HepG2 (cell line): ENCODE measurements around the gene CDC34. TPM values are rescaled to one million over a fixed set of nuclear protein-coding genes. Genes with fewer than 3 reads are reported as not detected.

Experiments used
- CENPX ChIP-seq: sonication (generic); formaldehyde crosslinking; IDR thresholded peaks from 2 replicates; pipeline ENCODE4 v1.9.0; 2021; ENCODE audit warnings: mild to moderate bottlenecking, missing genetic modification reagents, moderate library complexity
- FOXK1 ChIP-seq: sonication (generic); formaldehyde crosslinking; IDR thresholded peaks from 2 replicates; pipeline ENCODE4 v1.4.0; 2020; ENCODE audit warnings: low read depth, missing genetic modification reagents, borderline replicate concordance
- MYC ChIP-seq: sonication (generic); formaldehyde crosslinking; IDR thresholded peaks from 2 replicates; pipeline ENCODE4 v1.9.0; 2021; ENCODE audit warnings: missing genetic modification reagents, borderline replicate concordance
- NKX3-1 ChIP-seq: sonication (generic); formaldehyde crosslinking; IDR thresholded peaks from 2 replicates; pipeline ENCODE4 v1.5.0; 2020; ENCODE audit warnings: missing genetic modification reagents
- PHF8 ChIP-seq: sonication (generic); formaldehyde crosslinking; IDR thresholded peaks from 2 replicates; pipeline ENCODE4 v1.5.0; 2020; ENCODE audit warnings: missing genetic modification reagents
- ZBTB7B ChIP-seq: sonication (generic); formaldehyde crosslinking; IDR thresholded peaks from 2 replicates; pipeline ENCODE4 v1.4.0; 2020; ENCODE audit warnings: missing genetic modification reagents
- ZNF773 ChIP-seq: sonication (generic); formaldehyde crosslinking; IDR thresholded peaks from 2 replicates; pipeline ENCODE4 v1.4.0; 2020; ENCODE audit warnings: missing genetic modification reagents, borderline replicate concordance
- ZNF816 ChIP-seq: sonication (generic); formaldehyde crosslinking; IDR thresholded peaks from 2 replicates; pipeline ENCODE4 v1.8.0; 2022; ENCODE audit warnings: missing genetic modification reagents, mild to moderate bottlenecking, borderline replicate concordance
- polyA plus RNA-seq, 8 experiments: library from polyadenylated mRNA; depleted of rRNA in 3 of 8; stranded (reverse) in 7 of 8; unstranded in 1 of 8; fragments of >200 nt; fragmentation: Illumina TruSeq in 4 of 8; extraction: Trizol in 4 of 8; gene quantifications; 2 replicates each; pipeline versions ENCODE4 v1.2.1 to v1.2.3, GENCODE V29; 2011 to 2016; ENCODE audit warnings: low read depth in 4 of 8, missing spikeins in 1 of 8, mixed read lengths in 1 of 8; ENCODE audit not compliant: insufficient read depth in 1 of 8
- total RNA-seq, 5 experiments: library from RNA; depleted of rRNA; stranded (reverse); fragments of >200 nt; fragmentation: Illumina TruSeq; extraction: Trizol; gene quantifications; 2 replicates each; pipeline ENCODE4 v1.2.3, GENCODE V29; 2016; ENCODE audit warnings: low read depth in 1 of 5
- TF ChIP-seq, protein P1 (sequence below): sonication (generic); formaldehyde crosslinking; IDR thresholded peaks from 2 replicates; pipeline ENCODE4 v1.4.0; 2020; ENCODE audit warnings: missing genetic modification reagents
- TF ChIP-seq, protein P2 (sequence below): sonication (generic); formaldehyde crosslinking; IDR thresholded peaks from 2 replicates; pipeline ENCODE4 v1.9.0; 2021; ENCODE audit warnings: missing genetic modification reagents, mild to moderate bottlenecking, borderline replicate concordance
- TF ChIP-seq, protein P3 (sequence below): sonication (generic); formaldehyde crosslinking; IDR thresholded peaks from 2 replicates; pipeline ENCODE4 v1.5.0; 2020; ENCODE audit warnings: missing genetic modification reagents
- TF ChIP-seq, protein P4 (sequence below): sonication (generic); formaldehyde crosslinking; IDR thresholded peaks from 2 replicates; pipeline ENCODE4 v1.4.0; 2020; ENCODE audit warnings: missing genetic modification reagents
- TF ChIP-seq, protein P5 (sequence below): sonication (generic); formaldehyde crosslinking; IDR thresholded peaks from 2 replicates; pipeline ENCODE4 v1.4.0; 2020; ENCODE audit warnings: mild to moderate bottlenecking, missing genetic modification reagents

CDC34 gene
- total and polyA plus RNA-seq, 2 of the 13 experiments (the other 11 are each of a cell fraction or from before 2014, with no cell fraction given), result 138 to 150 TPM

DNA sequence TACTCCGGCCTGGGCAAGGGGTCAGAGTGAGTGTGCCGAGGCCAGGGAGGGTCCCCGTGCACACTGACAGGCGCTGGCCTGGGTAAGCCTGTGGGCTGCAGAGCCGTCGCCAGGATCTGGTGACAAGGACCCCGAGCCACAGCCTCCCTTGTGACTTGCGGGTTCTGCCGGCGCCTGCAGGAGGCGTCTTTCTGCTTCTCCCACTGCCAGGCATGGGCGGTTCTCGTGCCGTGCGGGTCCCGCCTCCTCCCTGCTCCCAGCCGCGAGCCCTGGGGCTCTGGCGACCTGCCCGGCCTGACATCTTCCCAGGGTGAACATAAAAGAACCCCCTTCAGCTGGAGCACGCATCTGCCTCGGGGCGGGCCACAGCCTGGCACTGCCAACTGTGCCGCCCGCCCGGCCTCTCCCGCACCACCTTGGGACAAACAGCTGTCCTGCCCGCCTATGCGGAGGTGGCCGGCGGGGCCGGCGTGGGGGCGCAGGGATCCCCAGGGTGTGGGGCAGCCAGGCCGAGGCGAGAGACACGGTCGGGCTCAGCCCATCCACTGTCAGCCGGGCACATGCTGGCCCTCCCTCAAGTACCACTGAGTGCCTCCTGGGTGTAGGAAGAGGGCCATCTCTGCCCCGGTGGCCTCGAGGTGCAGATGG, 56.7 kb downstream of the CDC34 start (continued):
- TF ChIP-seq, protein P1, sequence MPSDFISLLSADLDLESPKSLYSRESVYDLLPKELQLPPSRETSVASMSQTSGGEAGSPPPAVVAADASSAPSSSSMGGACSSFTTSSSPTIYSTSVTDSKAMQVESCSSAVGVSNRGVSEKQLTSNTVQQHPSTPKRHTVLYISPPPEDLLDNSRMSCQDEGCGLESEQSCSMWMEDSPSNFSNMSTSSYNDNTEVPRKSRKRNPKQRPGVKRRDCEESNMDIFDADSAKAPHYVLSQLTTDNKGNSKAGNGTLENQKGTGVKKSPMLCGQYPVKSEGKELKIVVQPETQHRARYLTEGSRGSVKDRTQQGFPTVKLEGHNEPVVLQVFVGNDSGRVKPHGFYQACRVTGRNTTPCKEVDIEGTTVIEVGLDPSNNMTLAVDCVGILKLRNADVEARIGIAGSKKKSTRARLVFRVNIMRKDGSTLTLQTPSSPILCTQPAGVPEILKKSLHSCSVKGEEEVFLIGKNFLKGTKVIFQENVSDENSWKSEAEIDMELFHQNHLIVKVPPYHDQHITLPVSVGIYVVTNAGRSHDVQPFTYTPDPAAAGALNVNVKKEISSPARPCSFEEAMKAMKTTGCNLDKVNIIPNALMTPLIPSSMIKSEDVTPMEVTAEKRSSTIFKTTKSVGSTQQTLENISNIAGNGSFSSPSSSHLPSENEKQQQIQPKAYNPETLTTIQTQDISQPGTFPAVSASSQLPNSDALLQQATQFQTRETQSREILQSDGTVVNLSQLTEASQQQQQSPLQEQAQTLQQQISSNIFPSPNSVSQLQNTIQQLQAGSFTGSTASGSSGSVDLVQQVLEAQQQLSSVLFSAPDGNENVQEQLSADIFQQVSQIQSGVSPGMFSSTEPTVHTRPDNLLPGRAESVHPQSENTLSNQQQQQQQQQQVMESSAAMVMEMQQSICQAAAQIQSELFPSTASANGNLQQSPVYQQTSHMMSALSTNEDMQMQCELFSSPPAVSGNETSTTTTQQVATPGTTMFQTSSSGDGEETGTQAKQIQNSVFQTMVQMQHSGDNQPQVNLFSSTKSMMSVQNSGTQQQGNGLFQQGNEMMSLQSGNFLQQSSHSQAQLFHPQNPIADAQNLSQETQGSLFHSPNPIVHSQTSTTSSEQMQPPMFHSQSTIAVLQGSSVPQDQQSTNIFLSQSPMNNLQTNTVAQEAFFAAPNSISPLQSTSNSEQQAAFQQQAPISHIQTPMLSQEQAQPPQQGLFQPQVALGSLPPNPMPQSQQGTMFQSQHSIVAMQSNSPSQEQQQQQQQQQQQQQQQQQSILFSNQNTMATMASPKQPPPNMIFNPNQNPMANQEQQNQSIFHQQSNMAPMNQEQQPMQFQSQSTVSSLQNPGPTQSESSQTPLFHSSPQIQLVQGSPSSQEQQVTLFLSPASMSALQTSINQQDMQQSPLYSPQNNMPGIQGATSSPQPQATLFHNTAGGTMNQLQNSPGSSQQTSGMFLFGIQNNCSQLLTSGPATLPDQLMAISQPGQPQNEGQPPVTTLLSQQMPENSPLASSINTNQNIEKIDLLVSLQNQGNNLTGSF, result no peak
- TF ChIP-seq ZBTB7B (CRISPR knock-in tag) (peak; percentile 60; the same call in 1 of the 2 replicates), NKX3-1 (CRISPR knock-in tag) (no peak), FOXK1 (no peak), CENPX (CRISPR knock-in tag) (no peak), ZNF816 (CRISPR knock-in tag) (no peak), MYC (CRISPR knock-in tag) (peak; percentile 11; the same call in 1 of the 2 replicates), ZNF773 (CRISPR knock-in tag) (no peak), PHF8 (CRISPR knock-in tag) (no peak)
- TF ChIP-seq, protein P2, sequence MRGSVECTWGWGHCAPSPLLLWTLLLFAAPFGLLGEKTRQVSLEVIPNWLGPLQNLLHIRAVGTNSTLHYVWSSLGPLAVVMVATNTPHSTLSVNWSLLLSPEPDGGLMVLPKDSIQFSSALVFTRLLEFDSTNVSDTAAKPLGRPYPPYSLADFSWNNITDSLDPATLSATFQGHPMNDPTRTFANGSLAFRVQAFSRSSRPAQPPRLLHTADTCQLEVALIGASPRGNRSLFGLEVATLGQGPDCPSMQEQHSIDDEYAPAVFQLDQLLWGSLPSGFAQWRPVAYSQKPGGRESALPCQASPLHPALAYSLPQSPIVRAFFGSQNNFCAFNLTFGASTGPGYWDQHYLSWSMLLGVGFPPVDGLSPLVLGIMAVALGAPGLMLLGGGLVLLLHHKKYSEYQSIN (CRISPR knock-in tag), result no peak
- TF ChIP-seq, protein P3, sequence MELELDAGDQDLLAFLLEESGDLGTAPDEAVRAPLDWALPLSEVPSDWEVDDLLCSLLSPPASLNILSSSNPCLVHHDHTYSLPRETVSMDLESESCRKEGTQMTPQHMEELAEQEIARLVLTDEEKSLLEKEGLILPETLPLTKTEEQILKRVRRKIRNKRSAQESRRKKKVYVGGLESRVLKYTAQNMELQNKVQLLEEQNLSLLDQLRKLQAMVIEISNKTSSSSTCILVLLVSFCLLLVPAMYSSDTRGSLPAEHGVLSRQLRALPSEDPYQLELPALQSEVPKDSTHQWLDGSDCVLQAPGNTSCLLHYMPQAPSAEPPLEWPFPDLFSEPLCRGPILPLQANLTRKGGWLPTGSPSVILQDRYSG, result no peak
- TF ChIP-seq, protein P4, sequence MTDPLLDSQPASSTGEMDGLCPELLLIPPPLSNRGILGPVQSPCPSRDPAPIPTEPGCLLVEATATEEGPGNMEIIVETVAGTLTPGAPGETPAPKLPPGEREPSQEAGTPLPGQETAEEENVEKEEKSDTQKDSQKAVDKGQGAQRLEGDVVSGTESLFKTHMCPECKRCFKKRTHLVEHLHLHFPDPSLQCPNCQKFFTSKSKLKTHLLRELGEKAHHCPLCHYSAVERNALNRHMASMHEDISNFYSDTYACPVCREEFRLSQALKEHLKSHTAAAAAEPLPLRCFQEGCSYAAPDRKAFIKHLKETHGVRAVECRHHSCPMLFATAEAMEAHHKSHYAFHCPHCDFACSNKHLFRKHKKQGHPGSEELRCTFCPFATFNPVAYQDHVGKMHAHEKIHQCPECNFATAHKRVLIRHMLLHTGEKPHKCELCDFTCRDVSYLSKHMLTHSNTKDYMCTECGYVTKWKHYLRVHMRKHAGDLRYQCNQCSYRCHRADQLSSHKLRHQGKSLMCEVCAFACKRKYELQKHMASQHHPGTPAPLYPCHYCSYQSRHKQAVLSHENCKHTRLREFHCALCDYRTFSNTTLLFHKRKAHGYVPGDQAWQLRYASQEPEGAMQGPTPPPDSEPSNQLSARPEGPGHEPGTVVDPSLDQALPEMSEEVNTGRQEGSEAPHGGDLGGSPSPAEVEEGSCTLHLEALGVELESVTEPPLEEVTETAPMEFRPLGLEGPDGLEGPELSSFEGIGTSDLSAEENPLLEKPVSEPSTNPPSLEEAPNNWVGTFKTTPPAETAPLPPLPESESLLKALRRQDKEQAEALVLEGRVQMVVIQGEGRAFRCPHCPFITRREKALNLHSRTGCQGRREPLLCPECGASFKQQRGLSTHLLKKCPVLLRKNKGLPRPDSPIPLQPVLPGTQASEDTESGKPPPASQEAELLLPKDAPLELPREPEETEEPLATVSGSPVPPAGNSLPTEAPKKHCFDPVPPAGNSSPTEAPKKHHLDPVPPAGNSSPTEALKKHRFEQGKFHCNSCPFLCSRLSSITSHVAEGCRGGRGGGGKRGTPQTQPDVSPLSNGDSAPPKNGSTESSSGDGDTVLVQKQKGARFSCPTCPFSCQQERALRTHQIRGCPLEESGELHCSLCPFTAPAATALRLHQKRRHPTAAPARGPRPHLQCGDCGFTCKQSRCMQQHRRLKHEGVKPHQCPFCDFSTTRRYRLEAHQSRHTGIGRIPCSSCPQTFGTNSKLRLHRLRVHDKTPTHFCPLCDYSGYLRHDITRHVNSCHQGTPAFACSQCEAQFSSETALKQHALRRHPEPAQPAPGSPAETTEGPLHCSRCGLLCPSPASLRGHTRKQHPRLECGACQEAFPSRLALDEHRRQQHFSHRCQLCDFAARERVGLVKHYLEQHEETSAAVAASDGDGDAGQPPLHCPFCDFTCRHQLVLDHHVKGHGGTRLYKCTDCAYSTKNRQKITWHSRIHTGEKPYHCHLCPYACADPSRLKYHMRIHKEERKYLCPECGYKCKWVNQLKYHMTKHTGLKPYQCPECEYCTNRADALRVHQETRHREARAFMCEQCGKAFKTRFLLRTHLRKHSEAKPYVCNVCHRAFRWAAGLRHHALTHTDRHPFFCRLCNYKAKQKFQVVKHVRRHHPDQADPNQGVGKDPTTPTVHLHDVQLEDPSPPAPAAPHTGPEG (CRISPR knock-in tag), result no peak
- TF ChIP-seq, protein P5, sequence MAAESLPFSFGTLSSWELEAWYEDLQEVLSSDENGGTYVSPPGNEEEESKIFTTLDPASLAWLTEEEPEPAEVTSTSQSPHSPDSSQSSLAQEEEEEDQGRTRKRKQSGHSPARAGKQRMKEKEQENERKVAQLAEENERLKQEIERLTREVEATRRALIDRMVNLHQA (CRISPR knock-in tag), result no peak
